ENCODE data around the gene HOXB3.
"Not testable (repeated sequence)": the region's sequence is repeated elsewhere in the genome, so short reads cannot be mapped to it uniquely, and the experiment has no call there.

HOXB3 gene

DNA sequence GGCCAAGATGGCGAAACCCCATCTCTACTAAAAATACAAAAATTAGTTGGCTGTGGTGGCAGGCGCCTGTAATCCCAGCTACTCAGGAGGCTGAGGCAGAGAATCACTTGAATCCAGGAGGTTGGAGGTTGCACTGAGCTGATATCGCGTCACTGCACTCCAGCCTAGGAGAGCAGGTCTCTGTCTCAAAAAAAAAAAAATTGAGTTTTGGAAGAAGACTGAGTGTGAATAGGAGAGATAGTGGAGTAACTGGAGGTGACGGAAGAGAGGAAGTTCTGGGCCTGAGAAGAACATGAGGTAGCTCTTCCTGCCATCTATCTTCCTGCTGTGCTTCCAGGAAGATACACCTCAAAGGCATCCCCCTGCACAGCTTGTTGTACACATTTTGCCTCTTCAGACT lies 70.6 kb downstream of the HOXB3 start:
- DNase-seq = no peak

GRCh38 chr17:48517478-48517877 lies 72.6 kb downstream of the HOXB3 start:
- no peak for DNase-seq

GRCh38 chr17:48515925-48516900 lies 73.8 kb downstream of the HOXB3 start:
- DNase-seq = no peak

DNA sequence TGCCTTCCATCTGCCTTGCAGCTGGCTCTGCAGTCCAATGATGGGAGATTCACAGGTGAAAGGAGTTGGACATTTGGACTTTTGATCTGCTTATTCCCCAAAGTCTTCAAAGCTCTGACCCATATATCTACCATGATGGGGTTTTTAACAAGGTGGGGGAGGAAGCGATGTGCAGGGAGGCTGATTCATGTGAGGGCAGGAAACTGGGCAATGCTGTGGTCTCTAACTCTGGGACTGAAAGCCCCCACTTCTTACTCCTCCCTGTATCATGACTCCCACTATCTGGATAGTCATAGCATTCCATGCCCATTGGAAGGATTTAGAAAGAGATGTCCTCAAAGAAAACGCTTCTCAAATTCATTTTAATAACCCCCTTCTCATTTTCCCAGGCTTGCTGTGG lies 75.6 kb downstream of the HOXB3 start:
- no peak for DNase-seq

GRCh38 chr17:48513666-48514455 lies 76.2 kb downstream of the HOXB3 start:
- DNase-seq = no peak

- peak; percentile 43 for DNase-seq
Measured at GRCh38 chr17:48513097-48513496, 76.9 kb downstream of the HOXB3 start.

DNA sequence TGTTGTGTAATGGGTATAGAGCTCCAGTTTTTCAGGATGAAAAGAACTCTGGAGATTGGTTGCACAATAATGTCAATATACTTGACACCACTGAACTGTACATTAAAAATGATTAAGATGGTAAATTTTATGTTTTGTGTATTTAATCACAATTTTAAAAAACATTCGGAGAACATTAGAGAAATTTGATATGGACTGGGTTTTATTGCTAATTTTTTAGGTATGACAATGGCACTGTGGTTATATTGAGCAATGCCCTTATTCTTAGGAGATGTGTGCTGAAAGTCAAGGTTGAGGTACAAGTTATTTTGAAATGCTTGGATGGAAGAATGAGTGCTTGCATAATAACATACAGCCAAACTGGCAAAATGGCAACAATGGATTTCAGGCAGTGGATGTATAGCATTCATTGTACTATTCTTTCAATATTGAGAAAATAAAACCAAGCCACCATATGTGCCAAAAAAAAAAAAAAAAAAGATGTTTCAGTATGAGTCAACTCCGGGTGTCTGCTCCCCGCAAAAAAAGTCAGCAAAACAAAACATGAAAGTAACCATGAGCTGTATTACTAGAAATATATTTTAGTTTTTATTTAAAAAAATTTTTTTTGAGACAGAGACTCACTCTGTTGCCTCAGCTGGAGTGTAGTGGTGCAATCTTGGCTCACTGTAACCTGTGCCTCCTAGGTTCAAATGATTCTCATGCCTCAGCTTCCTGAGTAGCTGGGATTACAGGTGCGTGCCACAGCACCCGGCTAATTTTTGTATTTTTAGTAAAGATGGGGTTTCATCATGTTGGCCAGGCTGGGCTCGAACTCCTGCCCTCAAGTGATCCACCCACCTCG lies 79.1 kb downstream of the HOXB3 start:
- DNase-seq = peak; percentile 56

- DNase-seq = no peak
Measured at GRCh38 chr17:48510381-48510760, 79.7 kb downstream of the HOXB3 start.

DNA sequence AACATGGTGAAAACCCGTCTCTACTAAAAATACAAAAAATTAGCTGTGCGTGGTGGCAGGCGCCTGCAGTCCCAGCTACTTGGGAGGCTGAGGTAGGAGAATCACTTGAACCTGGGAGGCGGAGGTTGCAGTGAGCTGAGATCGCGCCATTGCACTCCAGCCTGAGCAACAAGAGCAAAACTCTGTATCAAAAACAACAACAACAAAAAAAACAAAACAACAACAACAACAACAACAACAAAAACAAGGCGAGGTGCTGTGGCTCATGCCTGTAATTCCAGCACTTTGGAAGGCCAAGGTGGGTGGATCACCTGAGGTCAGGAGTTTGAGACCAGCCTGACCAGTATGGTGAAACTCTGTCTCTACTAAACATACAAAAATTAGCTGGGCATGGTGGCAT lies 80.3 kb downstream of the HOXB3 start:
- DNase-seq = not testable (repeated sequence)

- no peak for DNase-seq
Measured at GRCh38 chr17:48506246-48506645, 83.8 kb downstream of the HOXB3 start.

DNA sequence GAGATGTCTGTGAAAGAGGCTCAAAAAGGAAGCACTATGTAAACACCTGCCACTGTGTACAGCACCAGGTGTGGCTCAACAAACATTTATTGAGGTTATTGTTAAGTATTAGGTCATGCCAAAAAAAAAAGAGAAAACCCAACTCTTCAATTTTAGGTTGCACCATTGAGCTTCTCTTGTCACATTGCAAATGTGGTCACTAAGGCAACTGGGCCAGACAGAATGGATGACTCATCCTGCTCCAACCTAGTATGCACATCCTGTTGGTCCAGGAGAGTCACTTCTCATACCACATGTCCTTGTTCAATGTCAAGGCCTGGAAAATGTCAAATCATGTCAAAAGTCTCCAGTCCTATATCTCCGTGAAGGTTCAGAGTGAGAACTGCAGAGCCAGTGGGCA lies 84.3 kb downstream of the HOXB3 start:
- DNase-seq = peak; percentile 69

GRCh38 chr17:48504953-48505352 lies 85.1 kb downstream of the HOXB3 start:
- no peak for DNase-seq

DNA sequence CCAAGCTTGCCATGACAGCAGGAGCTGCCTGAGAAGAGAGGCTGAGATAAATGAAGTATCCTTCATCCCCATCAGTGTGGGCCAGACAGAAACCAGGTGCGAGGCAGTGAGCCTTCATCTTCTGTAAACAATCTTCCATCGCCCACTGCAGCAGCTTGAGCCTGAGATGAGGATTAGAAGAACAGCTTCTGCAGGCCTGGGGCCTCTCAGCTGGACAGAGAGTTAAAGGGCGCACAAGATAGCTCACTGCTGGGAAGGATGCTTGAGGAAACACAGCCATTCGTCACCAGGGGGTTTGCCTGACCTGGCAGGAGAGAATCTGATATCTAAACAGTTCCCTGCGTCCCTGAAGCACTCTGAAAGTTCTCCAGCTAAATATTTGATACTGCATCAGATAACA lies 86.3 kb downstream of the HOXB3 start:
- DNase-seq = no peak

DNA sequence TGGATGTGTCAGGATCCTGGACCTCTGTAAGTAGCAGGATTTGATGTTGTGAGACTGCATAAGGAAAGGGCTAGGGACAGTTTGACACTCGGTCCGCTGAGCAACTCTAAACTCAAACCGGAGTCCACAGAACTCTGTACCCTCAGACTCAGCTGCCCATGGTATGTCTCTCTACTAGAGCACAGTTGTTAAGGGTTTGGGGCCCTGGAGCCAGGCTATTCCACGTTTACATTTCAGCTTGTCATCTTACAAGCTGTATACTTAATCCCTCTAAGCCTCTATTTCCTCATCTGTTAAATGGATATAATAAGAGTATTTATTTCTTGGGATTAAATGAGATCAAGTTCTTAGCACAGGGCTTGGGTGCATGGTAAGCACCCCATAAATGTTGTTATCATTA lies 87.1 kb downstream of the HOXB3 start:
- DNase-seq = no peak

DNA sequence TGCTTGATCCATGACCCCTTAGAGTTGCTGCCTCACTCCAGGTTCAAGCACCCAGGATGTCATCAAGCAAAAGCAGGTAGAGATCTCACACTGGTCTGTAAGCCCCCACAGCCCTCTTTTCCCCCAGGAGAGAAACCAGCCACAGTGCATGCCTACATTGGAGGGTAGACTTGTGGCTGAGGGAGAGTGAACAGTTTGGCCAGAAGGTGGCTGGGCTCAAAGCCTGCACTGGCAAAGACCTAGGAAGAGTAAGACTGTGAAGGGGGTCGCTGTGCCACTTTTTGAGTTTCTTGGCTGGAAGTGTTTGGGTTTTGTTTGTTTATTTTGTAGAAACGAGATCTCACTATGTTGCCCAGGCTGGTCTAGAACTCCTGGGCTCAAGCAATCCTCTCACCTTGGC lies 87.7 kb downstream of the HOXB3 start:
- no peak for DNase-seq

DNA sequence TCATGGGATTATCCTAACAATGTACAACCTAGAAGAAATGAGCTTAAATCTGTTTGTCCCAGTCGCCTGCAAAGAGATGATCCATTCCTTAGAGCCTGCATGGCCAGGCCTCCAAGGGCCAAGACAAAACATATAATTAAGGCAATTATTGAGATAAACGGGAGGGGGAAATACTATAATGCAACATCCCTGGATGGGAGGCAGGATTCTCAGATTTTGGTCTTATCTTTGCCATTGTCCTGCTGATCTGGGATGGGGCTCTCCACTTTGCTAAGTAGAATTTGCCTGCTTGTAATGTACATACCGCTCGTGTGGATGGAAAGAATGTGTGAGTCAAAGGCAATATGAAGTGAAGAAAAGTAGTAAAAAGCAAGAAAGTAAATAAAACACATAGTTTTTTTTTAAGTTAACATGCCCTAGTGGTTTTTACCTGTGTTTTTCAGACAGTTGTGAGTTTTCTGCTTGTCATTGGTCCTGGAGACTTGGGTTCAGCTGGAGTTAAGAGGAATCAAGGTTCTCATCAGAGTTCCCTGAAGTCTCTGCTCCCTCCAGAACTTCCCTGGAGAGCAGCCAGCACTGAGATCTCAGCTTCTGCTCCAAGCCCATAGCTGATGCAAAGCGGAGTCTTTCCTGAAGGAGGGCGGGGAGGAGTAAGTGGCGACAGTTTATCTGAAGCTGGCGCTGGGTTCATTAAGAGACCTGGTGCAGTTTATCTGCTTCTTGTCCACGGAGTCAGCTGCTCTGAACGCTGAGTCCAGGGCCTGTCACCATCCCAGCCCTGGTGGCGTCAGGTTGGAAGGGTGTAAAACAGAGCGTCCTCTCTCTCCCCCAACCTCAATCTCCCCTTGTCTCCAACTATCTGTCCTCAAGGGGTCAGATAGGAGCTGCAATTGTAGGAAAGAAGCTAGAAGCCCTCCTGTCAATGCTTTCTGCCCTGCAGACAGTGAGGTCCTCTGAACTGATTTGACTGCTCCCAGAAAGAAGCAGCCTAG lies 89.3 kb downstream of the HOXB3 start:
- DNase-seq = no peak

GRCh38 chr17:48499735-48500434 lies 90.2 kb downstream of the HOXB3 start:
- DNase-seq = no peak

GRCh38 chr17:48499248-48499647 lies 90.8 kb downstream of the HOXB3 start:
- no peak for DNase-seq
